Measurements from ENCODE around the gene CLSTN3. TPM values are rescaled to one million over a fixed set of nuclear protein-coding genes. Genes with fewer than 3 reads are reported as not detected.

The CLSTN3 gene
- total and polyA plus RNA-seq, 9 of the 15 experiments (the other 6 are each of a cell fraction or from before 2014, with no cell fraction given), result 0.08 to 23.2 (median 11.0) TPM

DNA sequence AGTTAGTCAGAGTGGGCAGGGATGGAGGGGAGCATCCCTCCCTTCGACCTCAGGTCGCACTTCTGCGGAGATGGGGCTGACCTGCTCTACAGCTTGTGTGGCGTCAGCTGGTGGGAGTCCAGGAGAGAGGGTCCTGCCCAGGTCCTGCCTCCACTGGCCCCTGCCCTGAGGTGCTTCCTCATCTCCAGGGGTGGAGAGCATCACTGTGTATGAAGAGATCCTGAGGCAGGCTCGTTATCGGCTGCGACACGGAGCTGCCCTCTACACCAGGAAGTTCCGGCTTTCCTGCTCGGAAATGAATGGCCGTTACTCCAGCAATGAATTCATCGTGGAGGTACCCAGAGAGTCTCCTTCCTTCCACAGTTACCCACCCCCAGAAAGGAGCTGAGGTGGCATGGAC, 20.2 kb downstream of the CLSTN3 start (continued):
- TF ChIP-seq, protein P1, sequence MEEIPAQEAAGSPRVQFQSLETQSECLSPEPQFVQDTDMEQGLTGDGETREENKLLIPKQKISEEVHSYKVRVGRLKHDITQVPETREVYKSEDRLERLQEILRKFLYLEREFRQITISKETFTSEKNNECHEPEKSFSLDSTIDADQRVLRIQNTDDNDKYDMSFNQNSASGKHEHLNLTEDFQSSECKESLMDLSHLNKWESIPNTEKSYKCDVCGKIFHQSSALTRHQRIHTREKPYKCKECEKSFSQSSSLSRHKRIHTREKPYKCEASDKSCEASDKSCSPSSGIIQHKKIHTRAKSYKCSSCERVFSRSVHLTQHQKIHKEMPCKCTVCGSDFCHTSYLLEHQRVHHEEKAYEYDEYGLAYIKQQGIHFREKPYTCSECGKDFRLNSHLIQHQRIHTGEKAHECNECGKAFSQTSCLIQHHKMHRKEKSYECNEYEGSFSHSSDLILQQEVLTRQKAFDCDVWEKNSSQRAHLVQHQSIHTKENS (CRISPR knock-in tag; IDR thresholded peaks at IDR 0.05), result no peak
- TF ChIP-seq MEF2D (tag; conservative IDR thresholded peaks at IDR 0.05; ENCODE audit: low read depth) (no peak), TAL1 (IDR thresholded peaks at IDR 0.05) (no peak)

DNA sequence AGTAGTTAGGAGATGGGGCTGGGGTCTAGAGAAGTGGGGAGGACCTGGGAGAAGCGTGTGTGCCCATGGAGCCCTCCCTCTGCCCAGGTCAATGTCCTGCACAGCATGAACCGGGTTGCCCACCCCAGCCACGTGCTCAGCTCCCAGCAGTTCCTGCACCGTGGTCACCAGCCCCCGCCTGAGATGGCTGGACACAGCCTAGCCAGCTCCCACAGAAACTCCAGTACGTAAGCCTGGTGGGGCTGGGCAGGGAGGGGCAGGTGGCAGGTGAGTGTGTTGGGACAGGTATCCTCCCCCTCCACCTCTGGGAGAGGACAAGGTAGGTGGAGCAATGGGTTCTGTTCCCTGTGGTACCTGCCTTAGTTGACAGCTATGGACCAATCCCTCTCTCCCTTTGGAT, 20.7 kb downstream of the CLSTN3 start:
- no peaks in the 10 kb centered on the region for H3K9me3 ChIP-seq (replicated peaks; ENCODE audit: control insufficient read depth, insufficient read depth, low read depth, low read length)
- BruUV-seq (replicated peaks), result no TSS peak
- no peak overlapping the region for H3K4me2 ChIP-seq (ENCODE audit: insufficient read depth, low read length)
- ATAC-seq (no peak), FAIRE-seq (no peak), DNase-seq (ENCODE audit: extremely low read depth in 1 of 4, low spot score in 3 of 4) (no peak)
- H3K9ac ChIP-seq (ENCODE audit: insufficient read depth in 1 of 2, low read depth in 2 of 2, low read length in 2 of 2), result no peak overlapping the region
- H3K36me3 ChIP-seq (ENCODE audit: control insufficient read depth, insufficient read depth, low read length), result peaks cover 31% of the 10 kb centered on the region; the same call in 2 of the 3 replicates
- 73% methylated on average over 4 of the region's 6 CpGs for WGBS (ENCODE audit: insufficient coverage, low coverage, missing lambda C conversion rate)
- no peaks in the 10 kb centered on the region for H3K27me3 ChIP-seq (ENCODE audit: control insufficient read depth in 2 of 2, insufficient read depth in 2 of 2, low read length in 2 of 2)
- CTCF ChIA-PET (ENCODE audit: low intra/inter-chr PET ratio), result no interaction called here
- H3K9me1 ChIP-seq (ENCODE audit: control insufficient read depth, insufficient read depth, low read length), result no peaks in the 10 kb centered on the region
- no peaks in the 10 kb centered on the region for H4K20me1 ChIP-seq (replicated peaks; ENCODE audit: control insufficient read depth, insufficient read depth, low read length)
- H3K27ac ChIP-seq (ENCODE audit: extremely low read depth, low read depth, low read length), result no peak overlapping the region
- in situ Hi-C loops (cut with MboI) (no loop called here), intact Hi-C loops (cut with micrococcal nuclease) (no loop called here)
- peaks cover 0 to 3% of the 10 kb centered on the region in 2 experiments; a peak in 2 of 5 replicates for H3K4me1 ChIP-seq (replicated peaks in 1 of 2; ENCODE audit: control insufficient read depth in 2 of 2, insufficient read depth in 2 of 2, low read length in 2 of 2)
- H3K4me3 ChIP-seq, result no peak overlapping the region
- POLR2A ChIA-PET, result interaction anchor here (1.3 kb wide), 1 partner anchor 10 kb away, joined by 3 read pairs; no protein-coding TSS in a partner anchor
- TF ChIP-seq FOXA1 (IDR thresholded peaks at IDR 0.05; ENCODE audit: borderline replicate concordance) (no peak), EWSR1 (IDR thresholded peaks at IDR 0.05; ENCODE audit: borderline replicate concordance, low read depth, partially characterized antibody) (no peak)
- no peak overlapping the region for H2AFZ ChIP-seq (ENCODE audit: low read depth, low read length)
- no peaks in the 10 kb centered on the region for H3K79me2 ChIP-seq (ENCODE audit: control insufficient read depth, insufficient read depth, low read length)

All from K562 (cell line).